Loucy (cell line): ENCODE measurements around the gene GPR17.

Experiments used
- EZH2phosphoT487 ChIP-seq: fragments of 200-600 bp; IDR thresholded peaks from 2 replicates; pipeline ENCODE4 v1.6.1; 2018; ENCODE audit warnings: antibody characterized with exemption, mild to moderate bottlenecking, moderate library complexity, borderline replicate concordance
- TF ChIP-seq, protein P1 (sequence below): fragments of 200-600 bp; sonication (generic); conservative IDR thresholded peaks from 2 replicates; pipeline ENCODE4 v1.5.1; 2014; ENCODE audit warnings: mild to moderate bottlenecking, antibody characterized with exemption, low read length

DNA sequence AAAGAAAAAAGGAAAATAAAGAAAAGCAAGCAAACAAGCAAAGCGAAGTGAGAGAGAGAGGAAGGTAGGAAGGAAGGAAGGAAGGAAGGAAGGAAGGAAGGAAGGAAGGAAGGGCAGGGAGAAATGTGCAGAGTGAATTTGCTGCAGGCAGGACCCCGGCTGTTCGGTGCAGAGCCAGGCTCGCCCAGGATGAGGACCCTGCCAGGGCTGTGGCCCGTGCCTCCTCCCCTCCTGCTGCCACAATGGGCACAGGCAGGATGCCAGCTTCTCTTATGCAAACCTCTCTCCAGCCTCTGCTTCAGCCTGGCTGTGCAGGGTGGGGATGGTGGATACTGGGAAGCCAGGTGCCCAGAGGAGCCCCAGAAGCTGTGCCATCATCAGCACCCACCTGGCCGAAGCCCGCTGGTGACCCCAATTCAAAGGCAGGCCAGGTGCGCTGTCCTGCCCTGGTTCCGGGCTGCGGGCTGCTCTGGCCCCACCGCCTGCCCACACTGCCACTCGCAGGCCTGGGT lies 3.2 kb downstream of the GPR17 start:
- TF ChIP-seq, protein P1, sequence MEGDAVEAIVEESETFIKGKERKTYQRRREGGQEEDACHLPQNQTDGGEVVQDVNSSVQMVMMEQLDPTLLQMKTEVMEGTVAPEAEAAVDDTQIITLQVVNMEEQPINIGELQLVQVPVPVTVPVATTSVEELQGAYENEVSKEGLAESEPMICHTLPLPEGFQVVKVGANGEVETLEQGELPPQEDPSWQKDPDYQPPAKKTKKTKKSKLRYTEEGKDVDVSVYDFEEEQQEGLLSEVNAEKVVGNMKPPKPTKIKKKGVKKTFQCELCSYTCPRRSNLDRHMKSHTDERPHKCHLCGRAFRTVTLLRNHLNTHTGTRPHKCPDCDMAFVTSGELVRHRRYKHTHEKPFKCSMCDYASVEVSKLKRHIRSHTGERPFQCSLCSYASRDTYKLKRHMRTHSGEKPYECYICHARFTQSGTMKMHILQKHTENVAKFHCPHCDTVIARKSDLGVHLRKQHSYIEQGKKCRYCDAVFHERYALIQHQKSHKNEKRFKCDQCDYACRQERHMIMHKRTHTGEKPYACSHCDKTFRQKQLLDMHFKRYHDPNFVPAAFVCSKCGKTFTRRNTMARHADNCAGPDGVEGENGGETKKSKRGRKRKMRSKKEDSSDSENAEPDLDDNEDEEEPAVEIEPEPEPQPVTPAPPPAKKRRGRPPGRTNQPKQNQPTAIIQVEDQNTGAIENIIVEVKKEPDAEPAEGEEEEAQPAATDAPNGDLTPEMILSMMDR = no peak
- TF ChIP-seq EZH2phosphoT487 = no peak
